Loucy (cell line): ENCODE results near the gene ZNF423.

Source experiments
- CTCF ChIP-seq: fragments of 200-600 bp; sonication (generic); conservative IDR thresholded peaks from 2 replicates; pipeline ENCODE4 v1.5.1; 2014; ENCODE audit warnings: mild to moderate bottlenecking, antibody characterized with exemption, low read length
- EZH2phosphoT487 ChIP-seq: fragments of 200-600 bp; IDR thresholded peaks from 2 replicates; pipeline ENCODE4 v1.6.1; 2018; ENCODE audit warnings: antibody characterized with exemption, mild to moderate bottlenecking, moderate library complexity, borderline replicate concordance

GRCh38 chr16:49756775-49757558, 98.9 kb downstream of the ZNF423 start:
- TF ChIP-seq CTCF (no peak), EZH2phosphoT487 (no peak)
